ENCODE results near the gene CNOT2.
A peak's percentile ranks its signal among the peaks of the same experiment; 100 is the strongest.
"Not testable (repeated sequence)": the region's sequence is repeated elsewhere in the genome, so short reads cannot be mapped to it uniquely, and the experiment has no call there.

The CNOT2 gene

DNA sequence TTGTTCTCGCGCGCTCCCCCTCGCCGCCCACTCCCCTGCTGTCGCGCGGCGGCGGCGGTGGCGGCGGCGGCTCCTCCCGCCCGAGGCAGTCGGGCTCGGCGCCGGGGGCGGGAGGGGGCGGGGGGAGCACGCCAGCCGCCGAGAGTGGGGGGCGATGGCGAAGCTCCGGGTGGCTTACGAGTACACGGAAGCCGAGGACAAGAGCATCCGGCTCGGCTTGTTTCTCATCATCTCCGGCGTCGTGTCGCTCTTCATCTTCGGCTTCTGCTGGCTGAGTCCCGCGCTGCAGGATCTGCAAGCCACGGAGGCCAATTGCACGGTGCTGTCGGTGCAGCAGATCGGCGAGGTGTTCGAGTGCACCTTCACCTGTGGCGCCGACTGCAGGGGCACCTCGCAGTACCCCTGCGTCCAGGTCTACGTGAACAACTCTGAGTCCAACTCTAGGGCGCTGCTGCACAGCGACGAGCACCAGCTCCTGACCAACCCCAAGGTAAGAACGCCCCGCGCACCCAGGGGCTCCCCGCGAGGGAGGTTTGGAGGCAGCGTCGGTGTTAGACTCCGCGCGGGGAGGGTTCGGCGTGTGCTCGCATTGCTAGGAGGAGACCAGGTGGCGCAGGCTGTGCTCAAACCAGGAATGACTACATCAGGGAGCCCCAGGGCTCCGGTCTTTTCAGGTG, 123.5 kb downstream of the CNOT2 start:
- DNase-seq, result peak; percentile 52
- ATAC-seq, result peak; percentile 61

DNA sequence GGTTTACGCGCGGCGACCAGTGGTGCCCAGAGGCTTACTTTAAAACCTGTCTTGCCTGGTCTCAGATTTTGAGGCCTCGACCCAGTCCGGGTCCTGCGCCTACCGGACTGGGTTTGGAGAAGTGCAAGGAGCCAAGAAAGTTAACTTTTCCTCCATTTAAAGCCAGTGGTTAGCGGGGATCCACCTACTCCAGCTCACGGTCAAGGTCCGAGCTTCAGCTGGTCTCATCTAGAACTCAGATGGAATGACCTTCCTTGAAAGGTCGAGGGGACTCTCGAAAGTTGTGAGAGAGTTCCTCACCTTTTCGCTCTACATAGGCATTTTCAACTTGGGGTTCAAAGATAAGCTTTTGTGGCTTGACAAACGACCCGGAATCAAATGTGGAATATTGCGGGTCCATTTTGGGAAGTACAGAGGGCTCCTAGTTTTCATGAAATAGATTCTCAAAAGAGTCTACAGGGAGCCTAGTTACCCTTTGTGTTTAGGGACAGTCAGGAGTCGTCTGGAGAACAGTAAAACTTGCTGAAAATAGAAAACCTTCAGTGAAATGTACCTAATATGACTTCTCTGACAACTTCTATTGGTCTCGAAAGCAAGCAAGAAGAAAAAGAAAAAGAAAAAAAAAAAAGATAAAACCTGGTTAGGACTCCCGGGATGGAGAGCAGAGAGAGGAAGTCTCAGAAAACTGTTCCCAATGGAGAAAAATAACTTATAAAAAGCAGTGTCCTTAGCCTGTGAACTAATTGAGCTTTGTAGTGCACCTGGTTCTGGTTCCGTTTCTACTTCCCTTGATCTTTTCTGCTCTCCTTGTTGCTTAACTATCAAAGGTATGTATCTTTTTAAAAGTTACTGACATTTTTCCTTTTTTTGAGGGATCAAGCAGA, 124.3 kb downstream of the CNOT2 start:
- DNase-seq (no peak), ATAC-seq (no peak)

DNA sequence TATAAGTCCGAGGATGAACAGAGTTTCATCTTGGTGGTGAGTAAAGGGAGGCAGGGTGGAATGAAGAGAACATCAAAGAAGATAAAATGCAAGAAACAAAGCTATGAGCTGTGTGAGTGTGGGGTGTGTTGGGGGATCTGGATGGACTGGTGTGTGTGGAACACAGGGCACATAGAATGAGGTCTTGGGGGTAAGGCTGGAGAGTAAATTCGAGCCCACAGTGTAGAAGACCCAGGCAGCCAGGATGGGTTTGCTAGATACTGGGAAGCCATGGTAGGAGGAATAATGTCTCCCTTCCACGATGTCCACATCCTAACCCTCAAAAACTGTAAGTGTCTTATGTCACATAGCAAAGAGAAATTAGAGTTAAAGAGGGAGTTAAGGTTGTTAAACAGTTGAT, 129.6 kb downstream of the CNOT2 start:
- no peak for DNase-seq
- no peak for ATAC-seq

DNA sequence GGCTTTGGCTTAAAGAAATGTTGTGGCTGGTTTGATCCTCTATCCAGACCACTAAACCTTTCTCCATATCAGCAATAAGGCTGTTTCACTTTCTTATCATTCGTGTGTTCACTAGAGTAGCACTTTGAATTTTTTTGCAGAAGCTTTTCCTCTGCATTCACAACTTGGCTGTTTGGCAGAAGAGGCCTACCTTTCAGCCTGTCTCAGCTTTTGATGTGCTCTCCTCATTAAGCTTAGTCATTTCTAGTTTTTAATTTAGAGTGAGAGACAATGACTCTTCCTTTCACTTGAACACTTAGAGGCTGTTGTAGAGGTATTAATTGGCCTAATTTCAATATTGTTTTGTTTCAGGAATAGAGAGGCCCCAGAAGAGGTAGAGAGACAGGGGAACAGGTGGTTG, 136.6 kb downstream of the CNOT2 start:
- ATAC-seq, result peak; percentile 9
- no peak for DNase-seq

DNA sequence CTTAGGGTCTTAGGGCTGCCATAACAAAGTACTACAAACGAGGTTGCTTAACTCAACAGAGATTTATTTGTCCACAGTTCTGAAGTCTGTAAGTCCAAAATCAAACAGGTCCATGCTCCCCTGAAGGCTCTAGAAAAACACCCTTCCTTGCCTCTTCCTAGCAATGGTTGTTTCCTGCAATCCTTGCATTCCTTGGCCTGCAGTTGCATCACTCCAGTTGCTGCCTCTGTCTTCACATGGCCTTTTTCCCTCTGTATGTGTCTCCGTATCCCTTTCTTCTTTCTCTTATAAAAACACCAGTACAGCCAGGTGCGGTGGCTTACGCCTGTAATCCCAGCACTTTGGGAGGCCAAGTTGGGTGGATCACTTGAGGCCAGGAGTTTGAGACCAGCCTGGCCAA, 140.3 kb downstream of the CNOT2 start:
- no peak for DNase-seq

DNA sequence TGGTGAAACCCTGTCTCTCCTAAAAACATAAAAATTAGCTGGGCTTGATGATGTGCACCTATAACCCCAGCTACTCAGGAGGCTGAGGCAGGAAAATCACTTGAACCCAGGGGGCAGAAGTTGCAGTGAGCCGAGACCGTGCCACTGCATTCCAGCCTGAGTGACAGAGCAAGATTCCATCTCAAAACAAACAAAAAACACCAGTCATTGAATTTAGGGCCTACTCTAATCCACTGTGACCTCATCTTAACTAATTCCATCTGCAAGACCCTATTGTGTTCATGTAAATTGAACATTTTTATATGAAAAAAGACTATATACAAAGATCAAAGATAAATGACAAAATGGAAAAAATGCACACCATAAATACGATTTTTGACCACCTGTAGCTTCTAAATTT, 140.7 kb downstream of the CNOT2 start:
- DNase-seq, result no peak

More for the DNA sequence above, 140.3 kb downstream of the CNOT2 start:
- no peak for ATAC-seq

DNA sequence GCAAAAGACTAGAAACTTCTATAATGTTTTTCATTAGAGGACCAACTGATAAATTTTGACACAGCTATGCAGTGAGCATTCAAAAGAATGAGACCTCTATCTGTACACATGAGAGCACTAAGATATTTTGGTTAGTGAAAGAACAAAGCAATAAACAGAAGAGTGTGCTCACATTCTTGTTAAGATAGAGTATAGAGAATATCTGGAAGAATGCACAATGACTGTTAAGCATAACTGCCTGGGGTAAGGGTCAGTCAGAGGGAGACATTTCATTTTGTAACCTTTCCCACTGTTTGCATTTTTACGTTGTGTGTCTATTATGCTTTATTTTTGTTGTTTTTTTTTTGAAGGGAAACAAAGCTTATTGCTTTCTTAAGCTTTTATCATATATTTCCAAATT, 143.5 kb downstream of the CNOT2 start:
- ATAC-seq (no peak), DNase-seq (no peak)

More for the DNA sequence above, 140.7 kb downstream of the CNOT2 start:
- ATAC-seq, result no peak

DNA sequence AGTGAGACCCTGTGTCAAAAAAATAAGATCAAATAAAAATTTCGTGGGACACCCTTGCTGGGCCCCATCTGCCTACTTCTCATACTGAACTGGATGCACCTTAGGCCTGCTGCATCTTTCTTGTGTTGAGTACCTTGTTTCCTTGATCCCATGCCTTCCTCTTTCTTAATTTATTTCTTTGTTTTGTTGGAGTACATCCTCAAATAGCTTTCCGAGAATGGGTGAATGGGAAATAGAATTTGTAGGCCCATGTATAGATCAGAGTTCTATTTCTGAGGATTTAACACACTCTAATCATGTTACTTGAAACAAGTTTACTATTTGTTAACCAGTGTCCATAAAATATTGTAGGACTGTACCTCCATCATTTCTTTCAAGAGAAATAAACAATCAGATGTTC, 146.4 kb downstream of the CNOT2 start:
- no peak for DNase-seq
- ATAC-seq, result no peak

DNA sequence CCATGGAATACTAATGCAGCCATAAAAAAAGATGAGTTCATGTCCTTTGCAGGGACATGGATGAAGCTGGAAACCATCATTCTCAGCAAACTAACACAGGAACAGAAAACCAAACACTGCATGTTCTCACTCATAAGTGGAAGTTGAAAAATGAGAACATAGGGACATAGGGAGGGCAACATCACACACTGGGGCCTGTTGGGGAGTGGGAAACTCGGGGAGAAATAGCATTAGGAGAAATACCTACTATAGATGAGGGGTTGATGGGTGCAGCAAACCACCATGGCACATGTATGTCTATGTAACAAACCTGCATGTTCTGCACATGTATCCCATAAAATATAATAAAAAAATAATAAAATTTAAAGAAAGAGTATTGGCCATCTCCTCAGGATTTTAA, 149.4 kb downstream of the CNOT2 start:
- ATAC-seq, DNase-seq: not testable (repeated sequence)

DNA sequence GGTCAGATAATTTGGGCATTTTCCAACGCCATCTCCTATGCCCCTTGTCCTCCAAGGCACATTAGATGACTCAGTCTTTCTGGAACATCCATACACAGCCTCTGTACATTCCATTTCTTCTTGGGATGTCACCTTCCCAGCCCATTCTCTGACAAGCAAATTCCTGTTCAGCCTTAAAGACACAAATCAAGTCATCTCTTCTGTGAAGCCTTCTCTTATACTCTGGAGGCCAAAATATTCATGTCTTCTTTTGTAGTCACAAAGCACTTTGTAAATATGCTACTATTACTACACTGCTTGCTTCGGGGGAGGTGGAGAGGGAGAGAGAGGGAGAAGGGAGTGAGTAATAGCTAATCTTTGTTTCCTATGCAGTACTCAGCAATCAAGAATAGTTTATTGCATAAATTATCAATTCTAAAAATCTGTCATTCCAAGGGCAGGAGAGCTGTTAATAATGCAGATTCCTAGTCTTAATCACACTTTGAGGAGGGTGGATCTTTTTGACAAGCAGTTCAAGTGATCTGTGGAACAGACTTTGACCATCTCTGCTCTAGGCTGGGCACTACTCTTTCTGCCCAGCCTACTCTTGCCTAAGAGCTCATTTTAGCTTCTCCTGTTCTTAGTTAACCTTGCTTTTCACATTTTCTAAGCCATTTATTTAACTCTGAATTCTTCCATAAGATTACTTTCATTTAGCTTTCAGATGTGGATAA, 150.7 kb downstream of the CNOT2 start:
- no peak for ATAC-seq
- no peak for DNase-seq

DNA sequence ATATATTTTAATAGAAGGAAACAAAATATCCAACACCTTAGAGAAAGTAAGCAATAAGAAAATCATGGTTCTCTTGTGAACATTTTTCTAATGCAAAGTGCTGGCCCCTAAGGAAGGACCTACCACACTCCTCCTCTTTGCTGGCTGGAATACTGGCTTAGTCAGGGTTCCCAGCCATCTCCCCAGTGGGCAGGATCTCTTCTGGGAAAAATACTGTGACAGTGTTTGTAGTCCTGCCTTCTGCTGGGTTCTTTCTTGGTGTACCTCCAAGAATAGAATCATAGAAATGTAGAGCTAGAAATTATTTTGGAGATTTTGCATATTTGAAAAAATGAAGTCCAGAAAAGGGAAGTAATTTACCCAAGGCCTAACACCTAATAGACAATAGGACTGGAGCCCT, 154.8 kb downstream of the CNOT2 start:
- ATAC-seq (no peak), DNase-seq (no peak)

DNA sequence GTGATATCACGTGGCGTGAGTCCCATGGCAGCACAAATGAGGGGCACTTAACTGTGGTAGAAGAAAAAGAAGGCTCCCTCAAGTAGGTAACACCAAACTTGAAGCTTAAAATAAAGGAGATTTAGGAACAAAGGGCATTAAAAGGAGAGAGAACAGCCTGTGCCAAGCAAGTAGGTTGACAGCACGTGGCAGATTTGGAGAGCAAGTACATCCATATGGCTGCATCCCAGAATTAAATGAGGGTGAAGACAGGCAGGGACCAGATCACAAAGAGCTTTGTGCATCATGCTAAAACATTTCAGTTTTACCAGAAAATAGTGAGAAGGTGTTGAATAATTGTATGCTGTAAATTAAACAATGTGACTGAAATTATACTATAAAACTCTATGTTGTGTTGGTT, 155.6 kb downstream of the CNOT2 start:
- DNase-seq, result no peak
- ATAC-seq, result no peak

DNA sequence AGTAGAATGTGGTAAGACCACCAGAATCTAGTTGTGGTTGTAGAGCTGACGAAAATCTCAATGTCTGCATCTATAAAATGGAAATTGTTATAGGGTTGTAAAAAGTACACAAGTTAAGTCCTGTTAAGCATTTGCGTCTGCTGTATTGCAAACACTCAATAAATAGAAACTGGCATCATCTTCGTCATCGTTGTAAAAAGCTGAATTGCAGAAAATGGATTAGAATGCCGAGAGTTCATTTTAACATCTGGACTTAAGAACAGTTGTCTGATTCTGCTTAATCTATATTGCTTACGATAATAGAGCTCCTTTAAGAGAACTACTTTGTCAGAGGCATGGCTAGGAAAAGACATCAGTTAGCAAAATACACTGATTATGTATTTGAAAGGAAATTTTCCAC, 156.1 kb downstream of the CNOT2 start:
- ATAC-seq, result no peak
- no peak for DNase-seq

DNA sequence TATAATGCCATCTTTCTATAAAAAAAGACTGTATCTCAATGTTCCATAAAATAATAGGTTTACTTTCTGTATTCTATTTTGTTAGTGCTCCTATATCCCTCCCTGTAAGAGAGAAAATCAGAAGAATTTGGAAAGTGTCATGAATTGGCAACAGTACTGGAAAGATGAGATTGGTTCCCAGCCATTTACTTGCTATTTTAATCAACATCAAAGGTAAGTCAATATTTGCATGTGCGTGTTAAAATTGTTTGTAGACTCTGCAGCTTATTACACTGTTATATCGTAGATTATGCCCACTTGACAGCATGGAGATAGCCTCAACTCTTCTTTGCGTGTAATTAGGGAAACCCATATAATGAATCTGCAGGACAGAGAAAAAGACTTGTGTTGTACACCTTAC, 156.9 kb downstream of the CNOT2 start:
- ATAC-seq (no peak), DNase-seq (no peak)

DNA sequence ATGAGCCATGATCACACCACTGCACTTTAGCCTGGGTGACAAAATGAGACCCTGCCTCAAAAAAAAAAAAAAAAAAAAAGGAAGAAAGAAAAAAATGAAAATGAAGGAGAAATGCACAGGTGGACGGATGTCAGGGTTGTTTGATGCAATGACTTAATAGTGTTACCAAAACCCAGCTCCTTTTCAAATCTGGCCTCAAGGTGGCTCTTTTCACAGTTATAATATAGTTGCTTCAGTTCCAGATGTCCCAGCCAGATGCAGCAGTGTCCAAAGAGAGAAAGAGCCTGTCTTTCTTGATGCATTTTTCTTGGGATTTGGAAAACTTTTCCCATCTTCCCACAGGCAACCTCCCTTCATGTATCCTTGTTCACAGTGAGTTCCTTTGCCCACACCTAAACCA, 159.4 kb downstream of the CNOT2 start:
- DNase-seq (no peak), ATAC-seq (no peak)

DNA sequence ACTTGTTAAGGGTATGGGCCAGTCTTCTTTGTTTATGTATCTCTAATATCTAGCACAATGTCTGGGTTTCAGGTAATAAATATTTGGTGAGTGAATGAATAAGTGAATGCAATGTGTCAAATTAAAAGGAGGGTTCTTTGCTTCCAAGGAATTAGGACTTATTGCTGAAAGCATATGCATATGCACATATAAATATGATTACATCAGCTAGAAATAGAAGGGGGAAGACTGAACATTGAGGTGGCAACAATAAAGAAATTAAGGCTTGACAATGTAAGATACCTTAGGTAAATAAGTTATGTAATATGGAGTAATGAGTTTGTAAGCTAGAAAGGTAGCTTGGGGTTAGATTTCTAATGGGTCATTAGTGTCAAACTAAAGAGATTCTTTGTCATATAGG, 160.6 kb downstream of the CNOT2 start:
- no peak for DNase-seq
- no peak for ATAC-seq
